AG04450 (cell line): ENCODE data around the gene NVL. TPM values are rescaled to one million over a fixed set of nuclear protein-coding genes. Genes with fewer than 3 reads are reported as not detected.

Experiments used
- CTCF ChIA-PET: fragments of 300-600, 350-600 bp; formaldehyde crosslinking; extraction: SDS; loops from one replicate; lab custom pipeline; 2022; ENCODE audit warnings: antibody characterized with exemption, inconsistent platforms; lab: Charles Lee
- POLR2A ChIA-PET: fragments of 350-600 bp; formaldehyde crosslinking; extraction: SDS; loops from one replicate; lab custom pipeline; 2021; ENCODE audit warnings: antibody characterized with exemption, inconsistent platforms; lab: Yijun Ruan, JAX
- DNase-seq: peaks from one replicate; pipeline ENCODE4 v3.0.0-alpha.2; 2011; ENCODE audit warnings: low read depth, low spot score
- H3K27ac ChIP-seq: one replicate; pipeline ENCODE4 v1.5.1; 2012; ENCODE audit warnings: low read depth, low read length, control low read depth
- H3K27me3 ChIP-seq: one replicate; pipeline ENCODE4 v1.6.0; 2012; ENCODE audit warnings: low read length; ENCODE audit not compliant: control insufficient read depth, insufficient read depth
- H3K4me3 ChIP-seq: 2 replicates; pipeline ENCODE4 v1.5.1; 2011; ENCODE audit warnings: mild to moderate bottlenecking, low read depth, low read length, control low read depth
- H3K9me3 ChIP-seq: 2 replicates; pipeline ENCODE4 v1.5.1; 2012; ENCODE audit warnings: low read length; ENCODE audit not compliant: control insufficient read depth, insufficient read depth
- CTCF ChIP-seq: IDR thresholded peaks from 2 replicates; pipeline ENCODE4 v1.5.1; 2011; ENCODE audit warnings: low read depth, low read length, control low read depth, inconsistent platforms
- polyA plus RNA-seq: library from polyadenylated mRNA; depleted of rRNA; stranded (reverse); fragments of >200 nt; gene quantifications from 2 replicates; pipeline ENCODE4 v1.2.3, GENCODE V29; 2011

NVL gene
- polyA plus RNA-seq, 1 experiment = 18.8 TPM

GRCh38 chr1:224264321-224264720 lies 65.7 kb downstream of the NVL start:
- TF ChIP-seq CTCF = no peak
- ChIA-PET POLR2A (interaction anchor here (1.4 kb wide), 1 partner anchor 19 kb away, joined by 3 read pairs; no protein-coding TSS in a partner anchor), CTCF (no interaction called here)
- H3K27me3 ChIP-seq = no peaks in the 10 kb centered on the region
- no peak overlapping the region for H3K27ac ChIP-seq
- H3K9me3 ChIP-seq = no peaks in the 10 kb centered on the region
- H3K4me3 ChIP-seq = no peak overlapping the region
- DNase-seq = no peak

- no peak for TF ChIP-seq CTCF
- POLR2A ChIA-PET = no interaction called here
- CTCF ChIA-PET = no interaction called here
- Histone ChIP-seq H3K27ac (no peak overlapping the region), H3K4me3 (no peak overlapping the region), H3K9me3 (no peaks in the 10 kb centered on the region), H3K27me3 (no peaks in the 10 kb centered on the region)
- DNase-seq = no peak
Measured at GRCh38 chr1:224262373-224263054, 67.5 kb downstream of the NVL start.

- Histone ChIP-seq H3K9me3 (no peaks in the 10 kb centered on the region), H3K27me3 (no peaks in the 10 kb centered on the region), H3K27ac (no peak overlapping the region), H3K4me3 (no peak overlapping the region)
- no peak for DNase-seq
- CTCF ChIA-PET = no interaction called here
- TF ChIP-seq CTCF = no peak
- POLR2A ChIA-PET = no interaction called here
Measured at GRCh38 chr1:224259986-224260385, 70.0 kb downstream of the NVL start.

GRCh38 chr1:224258351-224258750 lies 71.6 kb downstream of the NVL start:
- Histone ChIP-seq H3K9me3 (no peaks in the 10 kb centered on the region), H3K27me3 (no peaks in the 10 kb centered on the region), H3K27ac (no peak overlapping the region), H3K4me3 (no peak overlapping the region)
- TF ChIP-seq CTCF = no peak
- ChIA-PET POLR2A (no interaction called here), CTCF (no interaction called here)
- no peak for DNase-seq

- POLR2A ChIA-PET = no interaction called here
- H3K27ac ChIP-seq = no peak overlapping the region
- H3K4me3 ChIP-seq = no peak overlapping the region
- CTCF ChIA-PET = no interaction called here
- DNase-seq = no peak
- no peaks in the 10 kb centered on the region for H3K27me3 ChIP-seq
- no peaks in the 10 kb centered on the region for H3K9me3 ChIP-seq
- no peak for TF ChIP-seq CTCF
Measured at GRCh38 chr1:224256640-224257039, 73.3 kb downstream of the NVL start.
